ACC112 (cell line): ENCODE measurements around the gene RNASE4.
"Not testable (repeated sequence)": the region's sequence is repeated elsewhere in the genome, so short reads cannot be mapped to it uniquely, and the experiment has no call there.

Source experiments
- H2AFZ ChIP-seq: fragments of 200-600 bp; sonication (generic); one replicate; pipeline ENCODE4 v1.6.0; 2017; ENCODE audit warnings: antibody characterized with exemption, low read length; ENCODE audit not compliant: unreplicated experiment
- H3K27ac ChIP-seq: fragments of 200-600 bp; sonication (generic); 2 replicates; pipeline ENCODE4 v1.5.1; 2014; ENCODE audit warnings: low read depth, mild to moderate bottlenecking, antibody characterized with exemption, low read length, moderate library complexity
- H3K27me3 ChIP-seq: fragments of 200-600 bp; sonication (generic); 2 replicates; pipeline ENCODE4 v1.6.1; 2014; ENCODE audit warnings: mild to moderate bottlenecking, antibody characterized with exemption, low read length, moderate library complexity, mixed read lengths; ENCODE audit not compliant: insufficient read depth
- H3K36me3 ChIP-seq: fragments of 200-600 bp; sonication (generic); 2 replicates; pipeline ENCODE4 v1.6.1; 2016; ENCODE audit warnings: mild to moderate bottlenecking, antibody characterized with exemption, low read length, moderate library complexity, mixed read lengths; ENCODE audit not compliant: insufficient read depth
- H3K4me1 ChIP-seq: fragments of 200-600 bp; sonication (generic); one replicate; pipeline ENCODE4 v1.6.1; 2016; ENCODE audit warnings: low read length, mixed read lengths; ENCODE audit not compliant: insufficient read depth, unreplicated experiment, control insufficient read depth
- H3K4me3 ChIP-seq: fragments of 200-600 bp; sonication (generic); 2 replicates; pipeline ENCODE4 v1.5.1; 2014; ENCODE audit warnings: mild to moderate bottlenecking, low read depth, low read length
- H3K79me2 ChIP-seq: fragments of 200-600 bp; sonication (generic); one replicate; pipeline ENCODE4 v1.6.0; 2016; ENCODE audit warnings: low read length; ENCODE audit not compliant: control insufficient read depth, unreplicated experiment, insufficient read depth

Gene RNASE4

GRCh38 chr14:20658246-20658645 lies 26.1 kb upstream of the RNASE4 start:
- Histone ChIP-seq H3K4me1 (no peaks in the 10 kb centered on the region), H2AFZ (no peak overlapping the region), H3K27me3 (peaks cover 64% of the 10 kb centered on the region), H3K27ac (no peak overlapping the region), H3K36me3 (no peaks in the 10 kb centered on the region), H3K4me3 (no peak overlapping the region), H3K79me2 (no peaks in the 10 kb centered on the region)

DNA sequence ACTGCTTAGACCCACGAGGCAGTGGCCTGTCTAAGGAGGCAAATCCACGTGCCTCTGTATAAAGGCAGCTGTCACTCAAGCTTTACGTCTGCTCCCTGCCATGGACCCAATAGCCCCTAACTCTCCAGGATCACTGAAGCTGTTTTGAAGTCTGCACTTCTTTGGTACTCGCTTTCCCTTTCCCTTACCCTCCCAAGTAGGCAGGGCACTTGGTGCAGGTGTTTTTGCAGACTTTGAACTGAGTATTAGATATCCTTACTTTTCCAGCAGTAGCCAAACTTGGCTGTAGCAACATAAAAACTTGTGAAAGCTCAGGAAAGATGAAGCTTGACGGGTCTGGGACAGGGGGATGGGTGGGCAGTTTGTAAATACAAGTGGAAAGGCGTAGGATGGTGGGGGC lies 25.0 kb upstream of the RNASE4 start:
- H3K4me3 ChIP-seq, result no peak overlapping the region
- H3K36me3 ChIP-seq, result no peaks in the 10 kb centered on the region
- H3K27ac ChIP-seq, result no peak overlapping the region
- no peaks in the 10 kb centered on the region for H3K79me2 ChIP-seq
- H2AFZ ChIP-seq, result no peak overlapping the region
- no peaks in the 10 kb centered on the region for H3K4me1 ChIP-seq
- H3K27me3 ChIP-seq, result peaks cover 55% of the 10 kb centered on the region

DNA sequence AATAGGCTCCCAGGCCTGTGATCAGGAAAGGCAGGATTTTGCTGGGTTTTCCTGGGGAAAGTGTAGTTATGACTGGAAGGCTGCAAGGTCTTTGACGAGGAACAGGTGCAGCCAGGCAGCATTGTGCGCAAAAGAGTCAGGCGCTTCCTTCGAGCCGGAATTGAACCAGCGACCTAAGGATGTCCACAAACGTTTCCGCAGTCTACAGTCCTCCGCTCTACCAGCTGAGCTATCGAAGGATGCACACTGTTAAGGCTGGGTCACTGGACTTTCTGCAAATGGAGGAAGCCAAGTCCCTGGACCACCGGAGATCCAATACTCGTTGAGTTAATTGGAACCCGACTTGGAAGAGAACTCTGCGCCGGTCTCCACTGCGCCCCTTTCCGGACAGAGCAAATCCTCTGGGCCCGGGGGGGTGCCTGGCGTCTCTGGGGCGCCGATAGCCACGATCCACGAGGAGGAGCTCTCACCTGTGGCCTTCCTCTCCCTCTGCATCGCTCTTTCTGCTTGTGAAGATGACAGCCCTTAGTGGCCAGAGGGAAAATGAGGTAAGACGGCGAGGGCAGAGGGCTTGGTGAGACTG lies 24.5 kb upstream of the RNASE4 start:
- Histone ChIP-seq H3K27ac (no peak overlapping the region), H3K4me3 (no peak overlapping the region), H3K79me2 (no peaks in the 10 kb centered on the region), H2AFZ (no peak overlapping the region), H3K4me1 (no peaks in the 10 kb centered on the region), H3K36me3 (no peaks in the 10 kb centered on the region), H3K27me3 (peaks cover 59% of the 10 kb centered on the region)

DNA sequence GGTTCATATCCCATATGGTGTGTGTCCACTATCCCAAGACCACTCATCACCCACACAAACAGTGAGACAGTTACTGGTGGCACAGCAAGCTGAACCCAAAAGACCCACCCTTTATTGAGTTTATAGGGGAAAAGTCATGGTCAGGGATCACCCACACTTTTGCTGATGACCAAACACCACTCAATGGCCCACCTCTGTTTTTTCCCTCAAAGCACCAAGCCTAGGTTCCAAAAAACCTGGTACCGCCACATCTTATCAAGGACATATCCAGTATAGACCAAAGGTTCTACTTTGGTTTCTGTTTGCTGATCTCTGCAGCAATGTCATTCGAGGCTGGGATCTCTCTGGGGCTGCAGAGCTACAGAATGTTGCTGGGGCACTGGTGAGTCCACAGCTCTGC lies 23.2 kb upstream of the RNASE4 start:
- Histone ChIP-seq H3K4me3 (no peak overlapping the region), H2AFZ (no peak overlapping the region), H3K27me3 (peaks cover 49% of the 10 kb centered on the region), H3K27ac (no peak overlapping the region), H3K79me2 (no peaks in the 10 kb centered on the region), H3K36me3 (no peaks in the 10 kb centered on the region), H3K4me1 (no peaks in the 10 kb centered on the region)

- Histone ChIP-seq H3K36me3 (no peaks in the 10 kb centered on the region), H3K27ac (no peak overlapping the region), H3K79me2 (no peaks in the 10 kb centered on the region), H3K4me3 (peak overlapping the region; percentile 75), H3K27me3 (peaks cover 41% of the 10 kb centered on the region), H3K4me1 (no peaks in the 10 kb centered on the region), H2AFZ (peak overlapping the region; percentile 88)
Measured at GRCh38 chr14:20662968-20663732, 21.2 kb upstream of the RNASE4 start.

- peaks cover 27% of the 10 kb centered on the region for H3K27me3 ChIP-seq
- H3K4me1 ChIP-seq, H3K36me3 ChIP-seq, H2AFZ ChIP-seq, H3K27ac ChIP-seq, H3K4me3 ChIP-seq, H3K79me2 ChIP-seq: not testable (repeated sequence)
Measured at GRCh38 chr14:20666400-20666961, 17.9 kb upstream of the RNASE4 start.

DNA sequence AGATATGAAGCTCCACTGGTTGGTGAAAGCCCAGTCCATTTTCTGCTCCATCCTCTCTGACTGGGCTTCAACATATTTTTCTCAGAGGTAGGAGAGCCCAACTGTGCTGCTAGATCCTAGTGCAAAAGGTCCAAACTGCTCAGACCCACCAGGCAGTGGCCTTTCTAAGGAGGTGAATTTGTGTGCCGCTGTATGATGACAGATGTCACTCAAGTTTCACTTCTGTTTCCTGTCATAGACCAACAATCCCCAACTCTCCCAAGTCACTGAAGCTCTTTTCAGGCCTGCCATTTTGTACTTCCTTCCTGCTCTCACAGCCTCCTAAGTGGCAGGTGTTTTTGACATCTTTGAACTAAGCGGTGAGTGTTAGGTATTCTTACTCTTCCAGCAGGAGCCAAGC lies 16.4 kb upstream of the RNASE4 start:
- Histone ChIP-seq H3K4me1 (no peaks in the 10 kb centered on the region), H2AFZ (no peak overlapping the region), H3K79me2 (no peaks in the 10 kb centered on the region), H3K27me3 (peaks cover 27% of the 10 kb centered on the region), H3K4me3 (no peak overlapping the region), H3K27ac (no peak overlapping the region), H3K36me3 (no peaks in the 10 kb centered on the region)

- Histone ChIP-seq H2AFZ (no peak overlapping the region), H3K4me3 (no peak overlapping the region), H3K4me1 (no peaks in the 10 kb centered on the region)
Measured at GRCh38 chr14:20668969-20669368, 15.4 kb upstream of the RNASE4 start.

GRCh38 chr14:20671597-20672283 lies 12.6 kb upstream of the RNASE4 start:
- no peak overlapping the region for H2AFZ ChIP-seq
- H3K79me2 ChIP-seq, result no peaks in the 10 kb centered on the region
- no peak overlapping the region for H3K27ac ChIP-seq
- no peaks in the 10 kb centered on the region for H3K4me1 ChIP-seq
- H3K4me3 ChIP-seq, result no peak overlapping the region
- H3K27me3 ChIP-seq, result peaks cover 39% of the 10 kb centered on the region
- no peaks in the 10 kb centered on the region for H3K36me3 ChIP-seq

More at GRCh38 chr14:20668969-20669368, 15.4 kb upstream of the RNASE4 start:
- Histone ChIP-seq H3K36me3 (no peaks in the 10 kb centered on the region), H3K27ac (no peak overlapping the region), H3K79me2 (no peaks in the 10 kb centered on the region), H3K27me3 (peaks cover 29% of the 10 kb centered on the region)

- H2AFZ ChIP-seq, result no peak overlapping the region
- peaks cover 17% of the 10 kb centered on the region for H3K27me3 ChIP-seq
- no peak overlapping the region for H3K4me3 ChIP-seq
- no peaks in the 10 kb centered on the region for H3K36me3 ChIP-seq
- H3K79me2 ChIP-seq, result no peaks in the 10 kb centered on the region
- H3K27ac ChIP-seq, result no peak overlapping the region
- H3K4me1 ChIP-seq, result peaks cover 5% of the 10 kb centered on the region
Measured at GRCh38 chr14:20675669-20676068, 8.7 kb upstream of the RNASE4 start.
